SU-DHL-6 (cell line): Measurements from ENCODE around the gene URB2.
A peak's percentile ranks its signal among the peaks of the same experiment; 100 is the strongest.

Experiments
- H2AFZ ChIP-seq: fragments of 200-600 bp; sonication (generic); 2 replicates; pipeline ENCODE4 v1.6.1; 2014; ENCODE audit warnings: low read depth, mild to moderate bottlenecking, moderate library complexity, mixed read lengths, antibody characterized with exemption, low read length; ENCODE audit not compliant: severe bottlenecking
- H3F3A ChIP-seq: fragments of 200-600 bp; shearing (Covaris generic); 2 replicates; pipeline ENCODE4 v1.6.0; 2016; ENCODE audit warnings: antibody characterized with exemption, mild to moderate bottlenecking; ENCODE audit not compliant: insufficient read depth
- H3K27ac ChIP-seq: fragments of 200-600 bp; sonication (generic); 2 replicates; pipeline ENCODE4 v1.5.1; 2016; ENCODE audit warnings: low read depth, mild to moderate bottlenecking, low read length, moderate library complexity, mixed read lengths
- H3K27me3 ChIP-seq: fragments of 200-600 bp; sonication (generic), shearing (Covaris generic); 2 replicates; pipeline ENCODE4 v1.6.0; 2014; ENCODE audit warnings: mild to moderate bottlenecking, low read length
- H3K36me3 ChIP-seq: fragments of 200-600 bp; sonication (generic); 2 replicates; pipeline ENCODE4 v1.6.1; 2014; ENCODE audit warnings: mild to moderate bottlenecking, low read length, mixed read lengths
- H3K4me2 ChIP-seq: fragments of 300-600, 200-600 bp; shearing (Covaris generic), sonication (generic); 2 replicates; pipeline ENCODE4 v1.6.0; 2014; ENCODE audit warnings: low read length, low read depth, mild to moderate bottlenecking; ENCODE audit not compliant: poor library complexity, severe bottlenecking
- H3K4me3 ChIP-seq: fragments of 200-600 bp; sonication (generic); 2 replicates; pipeline ENCODE4 v1.5.1; 2014; ENCODE audit warnings: antibody characterized with exemption, low read length, mild to moderate bottlenecking, mixed read lengths; ENCODE audit not compliant: insufficient read depth, poor library complexity, severe bottlenecking
- H3K79me2 ChIP-seq: fragments of 200-600 bp; sonication (generic); 2 replicates; pipeline ENCODE4 v1.6.1; 2014; ENCODE audit warnings: mild to moderate bottlenecking, low read length, moderate library complexity; ENCODE audit not compliant: insufficient read depth
- H3K9ac ChIP-seq: fragments of 200-600 bp; sonication (generic); 2 replicates; pipeline ENCODE4 v1.7.0; 2014; ENCODE audit warnings: mild to moderate bottlenecking, low read length
- H3K9me2 ChIP-seq: fragments of 200-600 bp; sonication (generic); replicated peaks from 2 replicates; pipeline ENCODE4 v1.6.1; 2014; ENCODE audit warnings: low read length; ENCODE audit not compliant: insufficient read depth
- H3K9me3 ChIP-seq: fragments of 200-600 bp; sonication (generic); 2 replicates; pipeline ENCODE4 v1.6.1; 2014; ENCODE audit warnings: low read length, mixed read lengths; ENCODE audit not compliant: insufficient read depth
- H4K20me1 ChIP-seq: fragments of 200-600 bp; sonication (generic); 2 replicates; pipeline ENCODE4 v1.6.1; 2014; ENCODE audit warnings: low read depth, mild to moderate bottlenecking, antibody characterized with exemption, low read length, moderate library complexity, mixed read lengths
- CTCF ChIP-seq: fragments of 200-600 bp; sonication (generic); IDR thresholded peaks from one replicate; pipeline ENCODE4 v1.5.1; 2017; ENCODE audit warnings: antibody characterized with exemption, mild to moderate bottlenecking, low read length, moderate library complexity; ENCODE audit not compliant: insufficient read depth, poor library complexity, severe bottlenecking
- EZH2phosphoT487 ChIP-seq: fragments of 200-600 bp; sonication (generic), shearing (Covaris generic); conservative IDR thresholded peaks from 2 replicates; pipeline ENCODE4 v1.6.1; 2018; ENCODE audit warnings: mild to moderate bottlenecking, antibody characterized with exemption, low read length, moderate library complexity, mixed read lengths

The URB2 gene

GRCh38 chr1:229623838-229624237, 2.2 kb upstream of the URB2 start:
- no peak overlapping the region for H2AFZ ChIP-seq
- H3K4me3 ChIP-seq = peak overlapping the region; percentile 93
- H3K9me2 ChIP-seq = no peaks in the 10 kb centered on the region
- peak overlapping the region; percentile 75 for H3K4me2 ChIP-seq
- no peak overlapping the region for H3K27ac ChIP-seq
- H4K20me1 ChIP-seq = peaks cover 16% of the 10 kb centered on the region
- peaks cover 15% of the 10 kb centered on the region; the same call in 1 of the 2 replicates for H3K36me3 ChIP-seq
- no peaks in the 10 kb centered on the region; the same call in 1 of the 2 replicates for H3F3A ChIP-seq
- H3K27me3 ChIP-seq = no peaks in the 10 kb centered on the region
- TF ChIP-seq EZH2phosphoT487 = no peak
- no peak for TF ChIP-seq CTCF
- H3K9ac ChIP-seq = peak overlapping the region; percentile 95
- H3K79me2 ChIP-seq = peaks cover 93% of the 10 kb centered on the region
- no peaks in the 10 kb centered on the region for H3K9me3 ChIP-seq

- no peaks in the 10 kb centered on the region; the same call in 1 of the 2 replicates for H3F3A ChIP-seq
- peak overlapping the region; percentile 95 for H3K9ac ChIP-seq
- H3K4me3 ChIP-seq = peak overlapping the region; percentile 93
- H3K9me3 ChIP-seq = no peaks in the 10 kb centered on the region
- no peaks in the 10 kb centered on the region for H3K9me2 ChIP-seq
- peaks cover 93% of the 10 kb centered on the region for H3K79me2 ChIP-seq
- H3K27me3 ChIP-seq = no peaks in the 10 kb centered on the region
- peaks cover 22% of the 10 kb centered on the region; the same call in 1 of the 2 replicates for H3K36me3 ChIP-seq
- H3K4me2 ChIP-seq = peak overlapping the region; percentile 75
- H2AFZ ChIP-seq = no peak overlapping the region
- no peak overlapping the region; the same call in 1 of the 2 replicates for H3K27ac ChIP-seq
- TF ChIP-seq EZH2phosphoT487 (no peak), CTCF (no peak)
- H4K20me1 ChIP-seq = peaks cover 18% of the 10 kb centered on the region
Observed at GRCh38 chr1:229624521-229625070, 1.5 kb upstream of the URB2 start.

- peak overlapping the region; percentile 95 for H3K9ac ChIP-seq
- peak overlapping the region; percentile 76 for H2AFZ ChIP-seq
- H3K27me3 ChIP-seq = no peaks in the 10 kb centered on the region
- H3K9me3 ChIP-seq = no peaks in the 10 kb centered on the region
- H3K27ac ChIP-seq = peak overlapping the region; percentile 67
- no peaks in the 10 kb centered on the region; the same call in 1 of the 2 replicates for H3F3A ChIP-seq
- peaks cover 22% of the 10 kb centered on the region; the same call in 1 of the 2 replicates for H3K36me3 ChIP-seq
- H3K9me2 ChIP-seq = no peaks in the 10 kb centered on the region
- peak overlapping the region; percentile 75 for H3K4me2 ChIP-seq
- H3K4me3 ChIP-seq = peak overlapping the region; percentile 94
- H4K20me1 ChIP-seq = peaks cover 22% of the 10 kb centered on the region
- TF ChIP-seq CTCF (no peak), EZH2phosphoT487 (no peak)
- peaks cover 93% of the 10 kb centered on the region for H3K79me2 ChIP-seq
Observed at GRCh38 chr1:229625071-229625914, 754 bp upstream of the URB2 start.
